GM12878 (cell line): ENCODE results near the gene DDX4. TPM values are rescaled to one million over a fixed set of nuclear protein-coding genes. Genes with fewer than 3 reads are reported as not detected.

Experiments used
- ATAC-seq: fragments of 200-7000 bp; cut with Tn5 transposase; 3 replicates; pipeline ENCODE4 v1.9.1; 2020; ENCODE audit warnings: mild to moderate bottlenecking, moderate library complexity
- BruUV-seq: library from RNA; stranded (reverse); fragments of 400-500 nt; replicated peaks from 2 replicates; lab custom pipeline; 2021; lab: Mats Ljungman, UMichigan
- CTCF ChIA-PET: fragments of 300-600 bp; sonication (Branson Sonifier 250); formaldehyde crosslinking; extraction: SDS; loops from one replicate; lab custom pipeline; 2021; ENCODE audit warnings: inconsistent platforms; lab: Yijun Ruan, JAX
- POLR2A ChIA-PET: fragments of 350-600 bp; formaldehyde crosslinking; extraction: SDS; loops from one replicate; lab custom pipeline; 2021; ENCODE audit warnings: inconsistent platforms; lab: Charles Lee
- RAD21 ChIA-PET: fragments of 300-600 bp; sonication (Branson Sonifier 250); formaldehyde crosslinking; loops from one replicate; lab custom pipeline; 2023; ENCODE audit warnings: antibody characterized with exemption; ENCODE audit not compliant: unreplicated experiment; lab: Charles Lee
- SMC1A ChIA-PET: fragments of 300-600 bp; sonication (Branson Sonifier 250); formaldehyde crosslinking; loops from one replicate; lab custom pipeline; 2023; ENCODE audit not compliant: unreplicated experiment, uncharacterized antibody; lab: Charles Lee
- DNase-seq: peaks from one replicate; pipeline ENCODE4 v3.0.0-alpha.2; 2011; ENCODE audit warnings: low read depth, low spot score
- FAIRE-seq: peaks from 3 replicates; lab custom pipeline; 2011; peaks lifted over from hg19 to GRCh38; lab: Jason Lieb, UNC
- H2AFZ ChIP-seq: 2 replicates; pipeline ENCODE4 v1.6.0; 2011; ENCODE audit warnings: low read depth, low read length, control low read depth; ENCODE audit not compliant: control insufficient read depth
- H3K27ac ChIP-seq: 2 replicates; pipeline ENCODE4 v1.5.1; 2011; ENCODE audit warnings: control low read depth; ENCODE audit not compliant: control insufficient read depth, insufficient read depth
- H3K27me3 ChIP-seq, 2 experiments: replicated peaks in 1 of 2; 2 replicates each; pipeline versions ENCODE4 v1.6.0 to v1.6.1; 2011; ENCODE audit warnings: low read length in 1 of 2; ENCODE audit not compliant: control insufficient read depth in 2 of 2, insufficient read depth in 2 of 2
- H3K36me3 ChIP-seq, 2 experiments: 2 replicates each; pipeline ENCODE4 v1.5.1; 2011; ENCODE audit warnings: low read length in 1 of 2; ENCODE audit not compliant: control insufficient read depth in 2 of 2, insufficient read depth in 2 of 2
- H3K4me1 ChIP-seq: 2 replicates; pipeline ENCODE4 v1.6.1; 2011; ENCODE audit warnings: mild to moderate bottlenecking, low read length, moderate library complexity, mixed read lengths; ENCODE audit not compliant: control insufficient read depth, insufficient read depth
- H3K4me2 ChIP-seq: 2 replicates; pipeline ENCODE4 v1.6.0; 2011; ENCODE audit warnings: control low read depth; ENCODE audit not compliant: control insufficient read depth, insufficient read depth
- H3K4me3 ChIP-seq: fragments of 200-600 bp; sonication (generic); 2 replicates; pipeline ENCODE4 v1.5.1; 2016
- H3K79me2 ChIP-seq: 2 replicates; pipeline ENCODE4 v1.6.0; 2011; ENCODE audit warnings: low read length; ENCODE audit not compliant: control insufficient read depth, insufficient read depth
- H3K9ac ChIP-seq: 2 replicates; pipeline ENCODE4 v1.8.0; 2011; ENCODE audit warnings: low read length, control low read depth, mixed read lengths; ENCODE audit not compliant: control insufficient read depth, insufficient read depth
- H3K9me3 ChIP-seq: replicated peaks from 3 replicates; pipeline ENCODE4 v1.5.1; 2011; ENCODE audit warnings: mild to moderate bottlenecking, low read length; ENCODE audit not compliant: control insufficient read depth, insufficient read depth
- H4K20me1 ChIP-seq: 2 replicates; pipeline ENCODE4 v1.6.0; 2011; ENCODE audit not compliant: control insufficient read depth, insufficient read depth
- BCLAF1 ChIP-seq: fragments of 450-650 bp; IDR thresholded peaks from 2 replicates; pipeline ENCODE4 v1.6.1; 2017; ENCODE audit warnings: antibody characterized with exemption, mild to moderate bottlenecking, moderate library complexity
- EP300 ChIP-seq, 2 experiments: fragments of 150-350 bp in 1 of 2; IDR thresholded peaks; 2 replicates each; pipeline ENCODE4 v1.6.1; 2011 to 2012; ENCODE audit warnings: low read depth in 2 of 2, low read length in 2 of 2, borderline replicate concordance in 1 of 2, improper control_type of control experiment in 1 of 2, inconsistent platforms in 1 of 2; ENCODE audit not compliant: control insufficient read depth in 1 of 2
- EZH2 ChIP-seq: IDR thresholded peaks from 2 replicates; pipeline ENCODE4 v1.6.1; 2012; ENCODE audit warnings: low read depth, mild to moderate bottlenecking, control low read depth, inconsistent platforms, low read length, borderline replicate concordance; ENCODE audit not compliant: control insufficient read depth
- GATAD2B ChIP-seq: fragments of 450-650 bp; conservative IDR thresholded peaks from 2 replicates; pipeline ENCODE4 v1.6.1; 2017; ENCODE audit warnings: low read depth, mild to moderate bottlenecking, moderate library complexity
- HDGF ChIP-seq: fragments of 450-650 bp; IDR thresholded peaks from 2 replicates; pipeline ENCODE4 v1.6.1; 2016; ENCODE audit warnings: antibody characterized with exemption
- IKZF1 ChIP-seq: fragments of 450-650 bp; conservative IDR thresholded peaks from 2 replicates; pipeline ENCODE4 v1.6.1; 2017; ENCODE audit warnings: antibody characterized with exemption, mild to moderate bottlenecking
- NFYB ChIP-seq: IDR thresholded peaks from 2 replicates; pipeline ENCODE4 v1.6.1; 2011; ENCODE audit warnings: low read depth, mild to moderate bottlenecking, low read length, improper control_type of control experiment, moderate library complexity; ENCODE audit not compliant: insufficient read depth
- TCF3 ChIP-seq: IDR thresholded peaks from 2 replicates; pipeline ENCODE4 v1.6.1; 2012; ENCODE audit warnings: low read depth, mild to moderate bottlenecking, low read length, borderline replicate concordance; ENCODE audit not compliant: insufficient read depth
- ZBTB33 ChIP-seq: fragments of 450-650 bp; IDR thresholded peaks from 2 replicates; pipeline ENCODE4 v1.6.1; 2017; ENCODE audit warnings: mild to moderate bottlenecking
- ZNF207 ChIP-seq: fragments of 450-650 bp; IDR thresholded peaks from 2 replicates; pipeline ENCODE4 v1.6.1; 2014; ENCODE audit warnings: antibody characterized with exemption, mild to moderate bottlenecking, borderline replicate concordance
- WGBS: methylation state at CpG from one replicate; pipeline ENCODE4 v1.1.6; 2016; ENCODE audit warnings: low lambda C conversion rate; ENCODE audit not compliant: insufficient replicate concordance, insufficient coverage; ENCODE audit errors: missing lambda C conversion rate; 5-methylcytosine and 5-hydroxymethylcytosine counted together
- in situ Hi-C: fragments of 300-500 bp; cut with MboI; formaldehyde crosslinking; loops from 9 replicates; pipeline ENCODE4 v1.14.3; 2018; ENCODE audit warnings: mixed read lengths
- intact Hi-C: fragments of 100-400 bp; cut with micrococcal nuclease; formaldehyde crosslinking; loops from one replicate; pipeline ENCODE4 v1.14.2; 2022; ENCODE audit not compliant: unreplicated experiment
- polyA plus RNA-seq, 11 experiments: library from polyadenylated mRNA; depleted of rRNA in 4 of 11; unstranded in 6 of 11; stranded (reverse) in 5 of 11; fragments of >200 nt; fragmentation: Nextera tagmentation in 4 of 11; fragmentation: Illumina TruSeq in 1 of 11; extraction: Ambion mirVana in 4 of 11; extraction: Trizol in 1 of 11; gene quantifications; 1 replicate in 1 of 11; 2 replicates in 10 of 11; pipeline versions ENCODE4 v1.2.1 to v1.2.3, GENCODE V29; 2011 to 2016; ENCODE audit warnings: inconsistent platforms in 2 of 11, missing spikeins in 2 of 11, low read depth in 1 of 11
- total RNA-seq, 4 experiments: library from RNA; depleted of rRNA in 3 of 4; stranded (reverse); fragments of >200 nt in 3 of 4; fragmentation: Illumina TruSeq in 1 of 4; extraction: Trizol in 1 of 4; gene quantifications; 2 replicates each; pipeline versions ENCODE4 v1.2.1 to v1.2.3, GENCODE V29; 2013 to 2021
- TF ChIP-seq, protein P1 (sequence below): IDR thresholded peaks from 2 replicates; pipeline ENCODE4 v1.6.1; 2012; ENCODE audit warnings: low read depth, low read length, improper control_type of control experiment
- TF ChIP-seq, protein P2 (sequence below): IDR thresholded peaks from 2 replicates; pipeline ENCODE4 v1.6.1; 2012; ENCODE audit warnings: mild to moderate bottlenecking, low read depth, low read length

The DDX4 gene
- total and polyA plus RNA-seq, 10 of the 15 experiments (the other 5 are each of a cell fraction or from before 2014, with no cell fraction given): 0.05 to 0.36 (median 0.09) TPM; not detected in 4

DNA sequence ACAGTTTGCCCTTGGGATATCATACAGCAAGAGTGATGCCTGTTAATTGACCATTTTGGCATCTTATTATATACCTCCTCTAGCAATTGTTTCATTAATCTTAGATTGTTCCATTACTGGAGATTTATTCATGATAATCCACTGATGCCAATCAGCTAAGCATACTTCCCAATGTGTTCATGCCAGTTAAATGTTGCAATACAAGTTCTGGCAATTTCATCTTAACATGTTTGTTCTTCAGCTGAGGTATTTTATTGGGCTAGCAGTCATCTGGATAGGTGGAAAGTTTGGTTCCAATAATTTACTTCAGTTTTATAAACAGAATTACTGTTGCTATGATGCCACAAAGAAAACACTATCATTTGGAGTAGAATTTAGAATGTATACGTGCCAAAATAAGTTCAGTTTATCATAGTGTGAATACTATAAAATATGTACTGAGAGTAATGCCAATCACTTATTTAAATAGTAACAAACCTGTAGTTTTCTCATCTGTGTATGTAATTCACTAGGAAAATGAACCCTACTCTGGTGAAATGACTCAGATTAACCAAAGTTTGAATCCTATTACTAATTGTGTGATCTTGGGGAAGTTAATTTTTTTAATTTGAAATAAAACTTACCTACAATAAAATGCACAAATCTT is 85.4 kb downstream of the DDX4 start (continued):
- TF ChIP-seq ZBTB33 (no peak), TCF3 (no peak), NFYB (no peak), BCLAF1 (no peak), HDGF (no peak)

DNA sequence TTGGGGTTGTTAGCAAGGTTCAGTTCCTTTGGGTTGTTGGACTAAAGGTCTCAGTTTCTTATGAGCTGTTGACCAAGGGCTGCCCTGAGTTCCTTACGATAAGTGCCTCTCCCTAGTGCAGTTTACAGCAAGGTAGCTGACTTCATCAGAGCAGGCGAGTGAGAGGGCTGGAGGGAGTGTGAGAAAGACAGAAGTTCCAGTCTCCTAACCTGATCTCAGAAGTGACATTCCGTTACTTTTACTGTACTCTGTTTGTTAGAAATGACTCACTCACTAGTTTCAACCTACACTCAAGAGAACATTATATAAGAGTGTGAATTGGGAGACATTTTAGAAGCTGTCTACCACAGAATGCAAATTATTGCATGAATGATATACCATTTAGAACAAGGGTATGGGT is 92.1 kb downstream of the DDX4 start:
- 9% methylated on average over 3 of the region's 3 CpGs for WGBS
- H3K27ac ChIP-seq: no peak overlapping the region
- no peaks in the 10 kb centered on the region; the same call in 2 of the 3 replicates for H3K9me3 ChIP-seq

More for the DNA sequence above, 92.1 kb downstream of the DDX4 start:
- SMC1A ChIA-PET: no interaction called here
- in situ Hi-C loops: no loop called here
- Histone ChIP-seq H3K36me3 (no peaks in the 10 kb centered on the region), H3K79me2 (no peaks in the 10 kb centered on the region), H2AFZ (no peak overlapping the region), H3K27me3 (no peaks in the 10 kb centered on the region), H3K4me2 (no peak overlapping the region), H4K20me1 (no peaks in the 10 kb centered on the region), H3K9ac (no peak overlapping the region), H3K4me3 (no peak overlapping the region), H3K4me1 (no peaks in the 10 kb centered on the region)
- DNase-seq (peak; percentile 7), FAIRE-seq (peak; percentile 52), ATAC-seq (peak; percentile 89)
- POLR2A ChIA-PET: no interaction called here
- intact Hi-C loops: no loop called here
- no TSS peak for BruUV-seq
- CTCF ChIA-PET: interaction anchor here (0.6 kb wide), 1 partner anchor 10 kb away, joined by 3 read pairs; no protein-coding TSS in a partner anchor
- RAD21 ChIA-PET: interaction anchor here (0.6 to 1.2 kb wide), 2 partner anchors 71 to 105 kb away, joined by 3 read pairs; no protein-coding TSS in a partner anchor
- TF ChIP-seq, protein P1, sequence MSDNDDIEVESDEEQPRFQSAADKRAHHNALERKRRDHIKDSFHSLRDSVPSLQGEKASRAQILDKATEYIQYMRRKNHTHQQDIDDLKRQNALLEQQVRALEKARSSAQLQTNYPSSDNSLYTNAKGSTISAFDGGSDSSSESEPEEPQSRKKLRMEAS: no peak
- TF ChIP-seq GATAD2B: no peak
- TF ChIP-seq ZNF207: no peak
- TF ChIP-seq EZH2: no peak
- TF ChIP-seq, protein P2, sequence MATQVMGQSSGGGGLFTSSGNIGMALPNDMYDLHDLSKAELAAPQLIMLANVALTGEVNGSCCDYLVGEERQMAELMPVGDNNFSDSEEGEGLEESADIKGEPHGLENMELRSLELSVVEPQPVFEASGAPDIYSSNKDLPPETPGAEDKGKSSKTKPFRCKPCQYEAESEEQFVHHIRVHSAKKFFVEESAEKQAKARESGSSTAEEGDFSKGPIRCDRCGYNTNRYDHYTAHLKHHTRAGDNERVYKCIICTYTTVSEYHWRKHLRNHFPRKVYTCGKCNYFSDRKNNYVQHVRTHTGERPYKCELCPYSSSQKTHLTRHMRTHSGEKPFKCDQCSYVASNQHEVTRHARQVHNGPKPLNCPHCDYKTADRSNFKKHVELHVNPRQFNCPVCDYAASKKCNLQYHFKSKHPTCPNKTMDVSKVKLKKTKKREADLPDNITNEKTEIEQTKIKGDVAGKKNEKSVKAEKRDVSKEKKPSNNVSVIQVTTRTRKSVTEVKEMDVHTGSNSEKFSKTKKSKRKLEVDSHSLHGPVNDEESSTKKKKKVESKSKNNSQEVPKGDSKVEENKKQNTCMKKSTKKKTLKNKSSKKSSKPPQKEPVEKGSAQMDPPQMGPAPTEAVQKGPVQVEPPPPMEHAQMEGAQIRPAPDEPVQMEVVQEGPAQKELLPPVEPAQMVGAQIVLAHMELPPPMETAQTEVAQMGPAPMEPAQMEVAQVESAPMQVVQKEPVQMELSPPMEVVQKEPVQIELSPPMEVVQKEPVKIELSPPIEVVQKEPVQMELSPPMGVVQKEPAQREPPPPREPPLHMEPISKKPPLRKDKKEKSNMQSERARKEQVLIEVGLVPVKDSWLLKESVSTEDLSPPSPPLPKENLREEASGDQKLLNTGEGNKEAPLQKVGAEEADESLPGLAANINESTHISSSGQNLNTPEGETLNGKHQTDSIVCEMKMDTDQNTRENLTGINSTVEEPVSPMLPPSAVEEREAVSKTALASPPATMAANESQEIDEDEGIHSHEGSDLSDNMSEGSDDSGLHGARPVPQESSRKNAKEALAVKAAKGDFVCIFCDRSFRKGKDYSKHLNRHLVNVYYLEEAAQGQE: no peak
- TF ChIP-seq IKZF1: no peak; the same call in 1 of the 2 replicates
- TF ChIP-seq EP300 (IDR thresholded peaks at IDR 0.05; ENCODE audit: borderline replicate concordance in 1 of 2, control insufficient read depth in 1 of 2, low read depth in 2 of 2, low read length in 2 of 2): 0 out of 4 replicates have a peak, but pooled peaks of 1 of the 2 experiments have one; percentile 11
